Measurements from ENCODE around the gene CCDC148. TPM values are rescaled to one million over a fixed set of nuclear protein-coding genes. Genes with fewer than 3 reads are reported as not detected.

Gene CCDC148
- total and polyA plus RNA-seq, 2 experiments from 2014 or later = 1.2 to 1.8 TPM

DNA sequence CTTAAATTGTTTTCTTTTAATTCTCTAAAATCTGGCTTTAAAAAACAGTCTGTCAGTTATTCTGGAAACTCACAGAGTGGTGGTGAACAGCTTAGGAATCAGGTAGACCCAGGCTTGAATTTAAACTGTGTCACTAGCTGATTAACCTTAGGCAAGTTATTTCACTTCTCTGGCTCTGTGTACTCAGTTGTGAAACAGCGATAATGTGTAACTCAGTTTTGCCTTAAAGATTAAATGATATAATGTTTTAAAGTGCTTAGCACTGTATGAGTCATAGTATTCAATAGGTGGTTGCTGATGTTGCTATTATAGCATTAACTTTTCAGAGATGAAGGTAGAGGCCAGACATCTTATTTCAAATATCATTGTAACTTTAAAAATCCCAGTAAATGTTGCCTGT, 40.9 kb upstream of the CCDC148 start:
- Mint-ChIP-seq H3K36me3 (ENCODE audit: low read depth) (no peaks in the 10 kb centered on the region; the same call in 2 of the 3 replicates), H3K4me1 (peaks cover 47% of the 10 kb centered on the region), H3K9me3 (no peaks in the 10 kb centered on the region), H3K4me3 (peak overlapping the region; percentile 37; the same call in 2 of the 3 replicates), H3K27me3 (ENCODE audit: insufficient read depth, low read depth, poor library complexity) (no peaks in the 10 kb centered on the region), H3K27ac (peak overlapping the region; percentile 50; the same call in 1 of the 2 replicates)
- Histone ChIP-seq H3K36me3 (ENCODE audit: insufficient read depth) (no peaks in the 10 kb centered on the region), H3K4me3 (peak overlapping the region; percentile 38), H3K4me2 (peak overlapping the region; percentile 63), H2AFZ (no peak overlapping the region), H4K20me1 (replicated peaks; ENCODE audit: insufficient read depth) (peaks cover 13% of the 10 kb centered on the region), H3K4me1 (ENCODE audit: insufficient read depth) (peaks cover 26% of the 10 kb centered on the region), H3K79me2 (replicated peaks; ENCODE audit: insufficient read depth) (peaks cover 99% of the 10 kb centered on the region), H3K9me2 (ENCODE audit: insufficient read depth) (no peaks in the 10 kb centered on the region), H3K27me3 (ENCODE audit: insufficient read depth) (no peaks in the 10 kb centered on the region), H3K27ac (ENCODE audit: low read depth) (peak overlapping the region; percentile 85), H3F3A (replicated peaks; ENCODE audit: low read depth) (no peaks in the 10 kb centered on the region)
- ATAC-seq = no peak
- no peak for DNase-seq (ENCODE audit: low spot score)
- TF ChIP-seq, protein P1, sequence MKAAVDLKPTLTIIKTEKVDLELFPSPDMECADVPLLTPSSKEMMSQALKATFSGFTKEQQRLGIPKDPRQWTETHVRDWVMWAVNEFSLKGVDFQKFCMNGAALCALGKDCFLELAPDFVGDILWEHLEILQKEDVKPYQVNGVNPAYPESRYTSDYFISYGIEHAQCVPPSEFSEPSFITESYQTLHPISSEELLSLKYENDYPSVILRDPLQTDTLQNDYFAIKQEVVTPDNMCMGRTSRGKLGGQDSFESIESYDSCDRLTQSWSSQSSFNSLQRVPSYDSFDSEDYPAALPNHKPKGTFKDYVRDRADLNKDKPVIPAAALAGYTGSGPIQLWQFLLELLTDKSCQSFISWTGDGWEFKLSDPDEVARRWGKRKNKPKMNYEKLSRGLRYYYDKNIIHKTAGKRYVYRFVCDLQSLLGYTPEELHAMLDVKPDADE (IDR thresholded peaks at IDR 0.05) = no peak

DNA sequence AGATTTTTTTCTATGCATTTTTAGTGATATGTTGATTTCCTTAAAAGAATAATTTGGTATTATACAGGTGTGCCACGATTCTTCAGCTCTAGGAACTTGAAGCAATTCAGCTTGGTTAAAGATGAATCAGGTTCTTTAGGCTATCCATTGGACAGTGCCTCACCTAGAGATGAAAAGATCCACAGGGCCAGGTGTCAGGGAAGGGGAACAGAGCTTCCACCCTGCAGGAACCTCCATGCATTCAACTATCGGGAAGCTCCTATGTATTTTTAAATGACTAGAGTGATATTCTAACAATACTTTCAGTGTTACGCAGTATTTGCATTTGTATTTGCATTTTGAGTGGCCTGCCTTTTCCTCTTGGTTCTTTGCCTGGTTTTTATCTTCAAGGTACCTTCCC, 40.4 kb upstream of the CCDC148 start:
- Histone ChIP-seq H4K20me1 (replicated peaks; ENCODE audit: insufficient read depth) (peaks cover 13% of the 10 kb centered on the region), H3K4me3 (peak overlapping the region; percentile 38), H3K27me3 (ENCODE audit: insufficient read depth) (no peaks in the 10 kb centered on the region), H3K79me2 (replicated peaks; ENCODE audit: insufficient read depth) (peaks cover 99% of the 10 kb centered on the region), H2AFZ (no peak overlapping the region), H3K4me1 (ENCODE audit: insufficient read depth) (peaks cover 31% of the 10 kb centered on the region), H3K36me3 (ENCODE audit: insufficient read depth) (no peaks in the 10 kb centered on the region), H3K27ac (ENCODE audit: low read depth) (peak overlapping the region; percentile 85), H3F3A (replicated peaks; ENCODE audit: low read depth) (no peaks in the 10 kb centered on the region), H3K4me2 (peak overlapping the region; percentile 63), H3K9me2 (ENCODE audit: insufficient read depth) (no peaks in the 10 kb centered on the region)
- DNase-seq (ENCODE audit: low spot score) (peak; percentile 38), ATAC-seq (peak; percentile 63)
- Mint-ChIP-seq H3K4me3 (peak overlapping the region; percentile 37; the same call in 2 of the 3 replicates), H3K27ac (peak overlapping the region; percentile 50), H3K36me3 (ENCODE audit: low read depth) (no peaks in the 10 kb centered on the region; the same call in 2 of the 3 replicates), H3K9me3 (no peaks in the 10 kb centered on the region), H3K27me3 (ENCODE audit: insufficient read depth, low read depth, poor library complexity) (no peaks in the 10 kb centered on the region), H3K4me1 (peaks cover 49% of the 10 kb centered on the region)
- TF ChIP-seq STAT1 (IDR thresholded peaks at IDR 0.05; ENCODE audit: unreplicated experiment) (no peak), ZNF331 (CRISPR knock-in tag; IDR thresholded peaks at IDR 0.05; ENCODE audit: low read depth) (no peak), JUNB (IDR thresholded peaks at IDR 0.05; ENCODE audit: unreplicated experiment) (no peak), ZNF114 (CRISPR knock-in tag; IDR thresholded peaks at IDR 0.05) (no peak)
- TF ChIP-seq, protein P1 (IDR thresholded peaks at IDR 0.05) = no peak

DNA sequence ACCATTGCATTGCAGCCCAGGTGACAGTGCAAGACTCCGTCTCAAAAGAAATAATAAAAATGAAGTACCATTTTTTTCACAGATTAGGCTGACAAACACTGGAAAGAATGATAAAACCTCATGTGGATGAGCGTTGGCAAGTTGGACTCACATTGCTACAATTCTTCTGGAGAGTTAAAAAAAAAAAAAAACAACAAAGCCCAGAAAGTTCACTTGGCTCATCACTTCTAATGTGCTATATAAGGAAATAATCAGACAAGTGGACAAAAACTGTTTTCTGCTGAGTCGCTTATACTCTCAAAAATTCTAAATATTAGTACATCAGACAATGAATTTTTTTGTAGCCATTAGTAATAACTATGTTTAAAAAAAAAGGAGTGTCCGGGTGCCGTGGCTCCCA, 38.6 kb upstream of the CCDC148 start:
- H3K4me1 ChIP-seq (ENCODE audit: insufficient read depth) = peaks cover 42% of the 10 kb centered on the region
- ATAC-seq = no peak
- peaks cover 99% of the 10 kb centered on the region for H3K79me2 ChIP-seq (replicated peaks; ENCODE audit: insufficient read depth)
- no peak overlapping the region for H2AFZ ChIP-seq
- no peaks in the 10 kb centered on the region for H3K9me2 ChIP-seq (ENCODE audit: insufficient read depth)
- peaks cover 23% of the 10 kb centered on the region for H4K20me1 ChIP-seq (replicated peaks; ENCODE audit: insufficient read depth)
- Mint-ChIP-seq H3K27me3 (ENCODE audit: insufficient read depth, low read depth, poor library complexity) (no peaks in the 10 kb centered on the region), H3K27ac (no peak overlapping the region), H3K4me3 (no peak overlapping the region), H3K4me1 (peaks cover 60% of the 10 kb centered on the region), H3K9me3 (no peaks in the 10 kb centered on the region), H3K36me3 (ENCODE audit: low read depth) (no peaks in the 10 kb centered on the region; the same call in 2 of the 3 replicates)
- no peaks in the 10 kb centered on the region for H3F3A ChIP-seq (replicated peaks; ENCODE audit: low read depth)
- H3K36me3 ChIP-seq (ENCODE audit: insufficient read depth) = no peaks in the 10 kb centered on the region
- H3K4me2 ChIP-seq = no peak overlapping the region
- no peak overlapping the region for H3K4me3 ChIP-seq
- H3K27ac ChIP-seq (ENCODE audit: low read depth) = no peak overlapping the region
- no peaks in the 10 kb centered on the region for H3K27me3 ChIP-seq (ENCODE audit: insufficient read depth)
- no peak for DNase-seq (ENCODE audit: low spot score)
- no peak for TF ChIP-seq NANOG (IDR thresholded peaks at IDR 0.05; ENCODE audit: borderline replicate concordance)
- TF ChIP-seq, protein P2, sequence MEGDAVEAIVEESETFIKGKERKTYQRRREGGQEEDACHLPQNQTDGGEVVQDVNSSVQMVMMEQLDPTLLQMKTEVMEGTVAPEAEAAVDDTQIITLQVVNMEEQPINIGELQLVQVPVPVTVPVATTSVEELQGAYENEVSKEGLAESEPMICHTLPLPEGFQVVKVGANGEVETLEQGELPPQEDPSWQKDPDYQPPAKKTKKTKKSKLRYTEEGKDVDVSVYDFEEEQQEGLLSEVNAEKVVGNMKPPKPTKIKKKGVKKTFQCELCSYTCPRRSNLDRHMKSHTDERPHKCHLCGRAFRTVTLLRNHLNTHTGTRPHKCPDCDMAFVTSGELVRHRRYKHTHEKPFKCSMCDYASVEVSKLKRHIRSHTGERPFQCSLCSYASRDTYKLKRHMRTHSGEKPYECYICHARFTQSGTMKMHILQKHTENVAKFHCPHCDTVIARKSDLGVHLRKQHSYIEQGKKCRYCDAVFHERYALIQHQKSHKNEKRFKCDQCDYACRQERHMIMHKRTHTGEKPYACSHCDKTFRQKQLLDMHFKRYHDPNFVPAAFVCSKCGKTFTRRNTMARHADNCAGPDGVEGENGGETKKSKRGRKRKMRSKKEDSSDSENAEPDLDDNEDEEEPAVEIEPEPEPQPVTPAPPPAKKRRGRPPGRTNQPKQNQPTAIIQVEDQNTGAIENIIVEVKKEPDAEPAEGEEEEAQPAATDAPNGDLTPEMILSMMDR (conservative IDR thresholded peaks at IDR 0.05; ENCODE audit: low read depth in 2 of 2) = no peak
- TF ChIP-seq POLR2AphosphoS5 (IDR thresholded peaks at IDR 0.05; ENCODE audit: low read depth) = no peak
- TF ChIP-seq, protein P1 (IDR thresholded peaks at IDR 0.05) = no peak
- TF ChIP-seq EZH2 (IDR thresholded peaks at IDR 0.05; ENCODE audit: low read depth, unreplicated experiment) = no peak
- no peak for TF ChIP-seq JUNB (IDR thresholded peaks at IDR 0.05; ENCODE audit: unreplicated experiment)

All from GM23338 (cell line).